G401.6 (cell line): ENCODE data around the gene HEXB.

Experiments used
- FAIRE-seq: peaks from 2 replicates; lab custom pipeline; 2012; peaks lifted over from hg19 to GRCh38; lab: Jason Lieb, UNC

The HEXB gene

DNA sequence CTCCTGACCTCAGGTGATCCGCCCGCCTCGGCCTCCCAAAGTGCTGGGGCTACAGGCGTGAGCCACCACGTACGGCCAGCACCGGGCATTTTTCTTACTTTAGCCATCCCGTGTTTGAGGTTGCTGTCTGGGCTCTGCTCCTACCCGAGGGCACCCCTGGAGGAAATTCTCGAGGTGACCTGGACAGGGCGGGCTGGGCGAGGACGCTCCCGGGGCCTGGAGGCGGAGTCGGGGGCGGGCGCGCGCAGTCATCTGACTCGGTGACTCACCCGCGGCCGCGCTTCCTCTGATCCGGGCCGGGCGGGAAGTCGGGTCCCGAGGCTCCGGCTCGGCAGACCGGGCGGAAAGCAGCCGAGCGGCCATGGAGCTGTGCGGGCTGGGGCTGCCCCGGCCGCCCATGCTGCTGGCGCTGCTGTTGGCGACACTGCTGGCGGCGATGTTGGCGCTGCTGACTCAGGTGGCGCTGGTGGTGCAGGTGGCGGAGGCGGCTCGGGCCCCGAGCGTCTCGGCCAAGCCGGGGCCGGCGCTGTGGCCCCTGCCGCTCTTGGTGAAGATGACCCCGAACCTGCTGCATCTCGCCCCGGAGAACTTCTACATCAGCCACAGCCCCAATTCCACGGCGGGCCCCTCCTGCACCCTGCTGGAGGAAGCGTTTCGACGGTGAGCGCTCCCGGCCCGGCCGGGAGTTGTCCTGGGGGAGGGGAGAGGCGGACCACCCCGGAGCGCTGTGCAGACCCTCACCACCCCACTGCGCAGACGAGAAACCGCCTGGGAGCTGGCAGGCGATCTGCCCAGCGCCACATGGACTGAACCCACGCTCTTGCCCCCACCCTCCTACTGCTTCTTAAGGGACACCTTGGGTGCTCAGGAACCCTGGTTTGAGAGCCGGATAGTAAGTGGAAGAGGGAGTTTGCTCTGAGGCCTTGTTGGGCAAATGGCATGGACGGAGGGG, at the start of gene HEXB:
TSS of gene HEXB (plus strand) at position 334 of the 952 bp plus-strand sequence. CDS start at position 362, 28 bp downstream.
- peak; percentile 56 for FAIRE-seq

DNA sequence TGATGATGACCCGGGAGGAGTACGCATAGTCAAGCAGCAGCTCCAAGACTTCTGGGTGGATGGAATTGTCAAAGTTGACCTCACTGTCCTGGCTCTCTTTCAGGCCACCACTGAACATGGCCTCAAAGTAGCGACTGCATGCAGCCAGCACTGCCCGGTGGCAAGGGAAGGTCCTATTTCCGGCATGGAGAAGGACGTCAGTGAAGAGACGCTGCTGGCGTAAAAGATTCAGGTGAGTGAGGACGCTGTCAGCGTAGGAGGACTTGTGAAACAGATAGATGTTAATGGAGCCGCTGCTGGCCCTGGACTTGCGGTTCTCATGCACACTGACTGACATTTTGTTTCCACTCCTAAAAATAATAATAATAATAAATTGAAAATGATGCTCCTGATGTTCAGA, 48.9 kb upstream of the HEXB start:
- no peak for FAIRE-seq

DNA sequence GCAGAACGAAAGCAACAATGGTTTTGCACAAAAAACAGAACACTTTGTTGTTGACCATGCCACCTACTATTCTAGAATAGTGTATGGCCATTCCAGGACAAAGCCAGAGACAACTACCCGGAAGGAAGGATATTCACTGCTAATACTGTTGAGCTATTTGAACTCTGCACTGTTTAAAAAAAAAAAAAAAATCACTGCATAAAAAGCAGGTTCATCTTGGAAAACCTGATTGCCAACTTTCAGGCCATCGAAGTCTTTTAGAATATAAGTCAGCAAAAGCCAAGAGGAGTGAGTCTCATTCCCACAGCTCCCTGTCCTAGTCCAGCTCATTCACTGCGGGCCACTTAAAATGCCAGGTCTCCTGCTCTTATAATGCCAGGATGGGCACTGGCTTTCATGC, 48.5 kb upstream of the HEXB start:
- no peak for FAIRE-seq

DNA sequence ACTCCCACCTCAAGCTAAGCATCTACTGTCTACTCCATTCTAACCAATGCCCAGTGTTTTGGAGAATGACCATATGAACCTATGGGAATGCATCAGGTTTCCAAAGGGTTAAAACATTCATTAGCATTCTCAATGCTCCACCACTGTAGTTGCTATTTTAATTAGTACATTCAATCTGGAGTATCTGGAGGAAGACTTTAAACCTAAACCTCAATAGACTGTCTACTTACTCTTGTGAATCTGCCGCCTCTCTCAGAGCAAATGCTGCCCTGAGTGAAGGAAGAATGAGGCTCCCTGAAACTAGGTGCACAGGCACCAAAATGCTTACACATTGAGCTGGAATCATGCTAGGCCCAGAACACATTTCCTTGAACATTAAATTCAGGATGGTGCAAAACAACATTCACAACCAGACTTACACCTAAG, 46.5 kb upstream of the HEXB start:
- FAIRE-seq = no peak

DNA sequence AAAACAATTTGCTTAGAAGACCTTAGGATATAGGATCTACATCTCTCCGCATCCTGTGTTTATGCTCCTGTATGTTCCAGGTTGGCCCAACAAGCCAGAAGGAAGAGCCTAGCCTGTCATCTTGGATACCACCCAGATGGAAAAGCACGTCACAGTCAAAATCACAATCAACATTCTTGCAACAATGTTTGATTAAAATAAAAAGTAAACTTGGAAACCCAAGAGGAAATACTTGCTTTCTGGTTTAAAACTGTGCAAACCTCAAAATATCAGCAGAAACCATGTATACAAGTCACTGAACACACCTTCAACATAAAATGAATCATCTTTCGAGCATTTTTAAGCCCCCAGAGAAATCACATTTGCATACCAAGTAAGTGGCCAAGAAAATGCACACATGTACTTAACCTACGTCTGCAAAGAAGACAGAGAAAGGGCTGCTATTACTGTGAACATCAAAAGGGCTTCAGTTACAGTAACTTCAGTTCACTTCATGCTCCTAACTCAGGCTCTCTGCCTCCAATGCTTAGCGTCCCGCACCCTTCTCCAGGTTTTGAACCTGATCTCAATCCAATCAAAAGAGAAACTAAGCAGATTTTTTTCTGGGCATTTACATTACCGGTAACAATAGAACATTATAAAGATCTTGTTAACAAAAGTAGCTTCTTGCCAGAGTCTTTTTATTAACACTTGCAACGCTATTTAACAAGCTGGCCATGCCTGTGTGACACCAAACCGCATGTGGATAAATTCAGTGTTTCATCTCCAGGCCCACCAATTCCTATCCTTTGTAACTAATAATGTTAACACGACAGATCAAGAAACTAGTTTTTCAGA, 45.8 kb upstream of the HEXB start:
- FAIRE-seq = no peak

DNA sequence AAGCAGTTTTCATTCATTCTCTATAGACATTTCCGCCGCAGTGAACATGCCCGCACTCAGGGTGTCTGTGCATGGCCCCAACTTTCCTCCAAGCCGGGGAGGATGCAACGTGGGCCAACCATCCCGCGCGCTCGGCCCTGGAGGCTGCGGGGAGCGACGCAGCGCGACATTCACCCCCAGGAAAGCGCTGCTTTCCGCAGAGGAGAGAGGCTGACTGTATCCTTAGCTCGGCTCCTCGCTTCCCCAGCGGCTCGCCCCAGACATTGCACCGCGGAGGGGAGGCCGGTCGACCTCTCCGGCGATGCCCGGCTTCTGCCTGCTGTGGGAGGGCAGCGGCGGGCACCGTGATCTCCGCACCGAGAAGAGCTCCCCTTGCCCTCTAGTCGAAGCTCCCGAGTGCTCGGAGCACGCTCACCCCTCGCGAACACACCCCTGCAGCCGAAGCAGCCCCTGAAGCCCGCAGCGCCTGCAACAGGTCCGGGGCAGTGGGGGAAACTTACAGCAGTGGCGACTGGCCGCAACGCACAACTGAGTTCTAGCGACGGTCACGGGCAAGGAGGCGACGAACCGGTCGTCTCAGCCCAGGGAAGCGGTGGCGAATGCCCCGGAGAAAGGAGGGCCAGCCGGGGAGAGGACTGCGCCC, 45.1 kb upstream of the HEXB start:
- no peak for FAIRE-seq

DNA sequence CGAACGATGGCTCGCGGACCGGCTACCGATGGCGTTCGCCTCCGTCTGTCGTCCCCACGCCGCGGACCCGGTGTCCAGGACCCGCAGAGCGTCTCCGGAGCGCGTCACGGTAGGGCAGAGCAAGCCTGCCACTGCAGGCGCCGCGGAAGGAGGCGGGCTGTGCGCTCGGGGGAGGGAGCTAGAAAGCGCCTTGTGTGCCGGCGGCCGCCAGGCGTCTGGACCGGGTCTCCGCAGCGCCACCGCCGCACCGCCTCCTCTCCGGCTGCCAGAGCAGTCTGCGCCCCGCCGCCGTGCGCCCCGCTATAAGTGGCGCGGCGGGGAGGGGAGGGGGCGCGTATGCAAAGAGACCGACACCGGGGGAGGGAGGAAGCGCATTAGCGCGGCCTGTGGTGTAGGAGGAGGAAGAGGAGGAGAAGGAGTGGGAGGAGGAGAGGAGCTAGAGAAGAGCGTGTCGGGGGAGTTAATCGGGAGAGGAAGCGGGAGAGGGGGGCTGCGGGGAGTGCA, 44.5 kb upstream of the HEXB start, which contains the start of gene ENC1:
TSS of gene ENC1 (minus strand) at position 279 of the 504 bp plus-strand sequence. CDS start 4,243 bp downstream, outside the sequence.
- FAIRE-seq = peak; percentile 64

DNA sequence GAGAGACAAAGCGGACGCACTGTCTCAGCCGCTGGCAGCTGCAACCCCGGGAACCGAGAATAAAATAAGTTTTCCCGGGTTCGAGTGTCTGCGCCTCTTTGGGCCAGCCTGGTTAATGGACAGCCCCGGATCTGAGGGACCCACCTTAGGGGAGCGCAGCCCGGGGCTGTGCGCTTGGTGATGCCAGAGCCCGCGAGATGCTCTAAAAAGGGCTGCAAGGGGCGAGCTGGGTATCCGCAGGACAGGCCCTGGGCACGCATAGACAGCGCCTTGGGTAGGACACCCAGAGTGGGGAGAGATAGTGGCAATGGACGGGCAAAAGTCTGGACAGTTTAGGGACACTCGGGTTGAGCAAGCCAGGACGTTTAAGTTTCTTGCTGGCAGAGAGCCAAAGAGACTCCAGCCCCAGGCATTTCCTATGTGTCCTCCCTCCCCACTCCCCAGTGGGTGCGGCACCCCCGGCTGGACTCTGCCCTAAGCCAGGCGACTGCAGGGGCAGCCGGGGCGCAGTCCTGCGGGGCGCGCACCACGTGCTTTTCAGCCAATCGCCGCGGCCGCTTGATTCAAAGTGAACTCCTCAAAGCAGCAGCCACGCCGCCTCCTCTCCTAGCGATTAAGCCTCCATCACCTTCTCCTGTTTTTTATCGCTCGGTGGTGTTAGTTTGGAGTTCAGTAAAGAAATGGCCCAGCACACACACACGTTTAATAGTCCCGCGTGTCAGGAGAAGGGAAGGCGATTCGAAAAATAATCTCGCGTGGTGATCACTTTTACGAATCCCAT, 43.9 kb upstream of the HEXB start:
- FAIRE-seq = no peak

DNA sequence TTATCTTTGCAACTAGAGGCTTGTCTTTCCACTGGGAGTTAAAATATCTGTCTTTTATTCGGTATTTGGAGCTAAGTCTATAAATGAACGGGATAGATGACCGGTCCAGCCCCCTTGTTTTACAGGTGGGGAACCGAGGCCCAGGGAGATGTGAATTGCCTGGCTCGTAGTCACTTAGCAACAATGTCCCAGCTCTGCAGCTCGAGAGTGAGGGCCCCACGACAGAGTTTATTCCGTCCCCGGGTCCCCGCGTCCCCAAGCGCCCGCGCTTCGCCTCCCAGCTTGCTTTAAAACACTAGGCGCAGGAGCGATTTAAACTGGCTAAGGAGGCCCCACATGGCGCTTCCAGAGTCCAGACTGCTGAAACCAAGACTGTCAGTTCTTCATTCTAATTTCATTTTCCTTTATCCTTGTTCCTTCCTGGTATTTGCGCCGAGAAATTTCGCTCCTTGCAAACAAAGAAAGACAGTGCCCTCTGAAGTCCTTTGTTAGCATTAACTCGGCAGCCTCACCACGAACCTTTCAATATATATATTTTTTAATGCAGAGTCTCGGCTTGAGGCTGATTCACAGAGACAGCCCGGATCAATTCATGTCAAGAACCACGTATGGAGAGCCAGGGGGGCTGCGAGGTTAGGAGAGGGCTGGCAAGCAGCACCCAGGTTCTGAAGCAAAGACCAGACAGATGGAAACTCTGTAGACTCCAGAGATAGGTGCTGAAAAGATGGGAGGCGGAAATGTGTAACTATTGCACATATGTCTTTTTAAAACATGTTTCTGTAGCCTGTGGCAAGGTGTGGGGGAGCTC, 43.1 kb upstream of the HEXB start:
- FAIRE-seq = peak; percentile 90

DNA sequence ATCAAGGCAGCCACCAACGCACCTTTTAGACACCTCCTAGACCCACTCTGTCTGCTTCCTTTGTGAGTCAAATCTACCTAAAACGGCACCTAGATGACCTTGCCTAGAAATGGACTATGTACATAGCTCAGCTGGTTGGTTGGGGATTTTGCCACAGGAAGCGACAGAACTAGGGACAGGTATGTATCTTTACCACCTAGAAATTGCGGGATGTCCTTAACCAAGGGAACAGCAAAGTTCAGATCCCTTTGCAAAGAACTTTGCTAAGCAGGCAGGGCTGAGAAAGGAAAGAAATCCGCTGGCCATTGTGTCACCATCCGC, 42.5 kb upstream of the HEXB start:
- no peak for FAIRE-seq

DNA sequence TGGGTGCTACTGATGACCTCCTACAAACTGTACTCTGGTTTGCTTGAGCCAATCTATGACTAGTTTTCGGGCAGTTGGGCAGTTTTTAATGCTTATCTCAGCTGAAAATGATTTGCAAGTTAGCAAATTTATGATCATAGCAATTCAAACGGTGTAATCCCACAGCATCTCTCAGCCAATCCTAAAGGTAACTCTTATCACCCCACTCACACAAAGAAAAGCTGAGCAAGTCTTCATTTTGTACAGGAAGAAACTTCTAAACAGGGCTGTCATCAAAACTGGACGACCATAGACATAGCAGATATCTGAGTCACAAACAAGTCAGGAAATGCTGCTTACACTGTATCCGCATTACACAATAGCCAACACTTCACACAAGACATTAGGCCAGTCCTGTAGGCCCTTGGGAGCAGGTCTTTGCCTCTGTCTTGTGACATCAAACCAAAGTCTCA, 41.9 kb upstream of the HEXB start:
- no peak for FAIRE-seq

DNA sequence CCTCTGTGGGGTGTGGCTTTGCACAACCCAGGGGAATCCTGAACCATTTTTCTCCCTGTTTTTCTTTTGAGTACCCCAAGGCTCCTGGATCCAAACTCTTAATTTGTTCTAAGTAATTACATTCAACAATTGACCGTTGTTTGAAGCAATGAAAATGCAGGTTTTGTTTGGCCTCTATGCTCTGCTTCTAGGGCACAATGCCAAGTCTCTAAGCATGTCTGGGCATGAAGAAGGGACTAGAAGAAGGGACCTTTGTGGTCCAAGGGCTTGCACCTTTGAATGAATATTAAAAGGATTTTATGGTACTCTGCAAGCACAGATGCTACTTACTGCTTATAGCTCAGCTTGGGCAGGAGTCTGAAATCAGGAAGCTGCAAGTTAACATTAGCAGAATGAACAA, 37.9 kb upstream of the HEXB start:
- no peak for FAIRE-seq

DNA sequence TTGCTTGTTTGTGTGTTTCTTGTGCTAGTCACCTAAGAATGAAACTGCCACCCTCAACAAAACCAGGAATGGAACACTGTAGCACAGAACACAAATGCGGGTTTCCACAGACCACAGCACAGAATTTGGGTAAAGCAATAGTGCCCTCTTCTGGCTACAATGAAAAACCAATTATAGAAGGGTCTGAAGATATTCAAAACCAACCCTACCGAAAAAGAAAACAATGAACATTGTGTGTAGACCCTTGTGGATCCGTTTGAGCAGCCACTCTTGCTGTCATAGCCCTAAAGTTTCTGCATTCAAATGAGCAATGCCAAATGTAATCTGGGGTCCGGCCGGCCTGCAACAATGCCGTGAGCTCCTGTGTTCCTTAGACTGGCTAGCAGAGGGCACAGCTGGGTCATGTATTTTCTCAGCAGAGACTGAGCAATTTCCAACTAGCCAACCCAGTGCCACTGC, 36.2 kb upstream of the HEXB start:
- peak; percentile 98 for FAIRE-seq

DNA sequence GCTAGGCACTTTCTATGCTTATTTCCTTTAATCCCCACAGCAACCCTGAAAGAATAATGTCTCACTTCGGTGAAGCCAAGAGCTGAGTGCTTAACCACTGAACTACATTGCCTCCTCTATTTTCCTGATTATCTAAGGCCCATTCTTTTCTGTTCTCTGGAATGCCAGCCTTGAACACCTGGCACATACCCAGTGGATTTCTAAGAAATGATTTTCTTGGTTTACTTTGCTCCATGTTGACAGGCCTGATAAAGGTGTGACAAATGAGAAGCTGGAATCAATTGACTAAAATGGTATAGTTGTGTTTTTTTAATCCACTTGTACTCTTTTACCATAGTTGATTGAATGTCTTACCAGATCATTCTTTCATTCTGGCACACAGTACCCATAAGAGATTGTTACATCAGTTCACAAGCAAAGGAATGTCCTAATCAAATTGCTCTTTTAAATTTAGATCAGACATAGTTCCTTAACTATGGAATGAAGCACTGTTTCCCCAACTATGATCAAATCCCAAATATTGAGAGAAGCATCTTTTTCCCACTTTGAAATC, 35.5 kb upstream of the HEXB start:
- no peak for FAIRE-seq

DNA sequence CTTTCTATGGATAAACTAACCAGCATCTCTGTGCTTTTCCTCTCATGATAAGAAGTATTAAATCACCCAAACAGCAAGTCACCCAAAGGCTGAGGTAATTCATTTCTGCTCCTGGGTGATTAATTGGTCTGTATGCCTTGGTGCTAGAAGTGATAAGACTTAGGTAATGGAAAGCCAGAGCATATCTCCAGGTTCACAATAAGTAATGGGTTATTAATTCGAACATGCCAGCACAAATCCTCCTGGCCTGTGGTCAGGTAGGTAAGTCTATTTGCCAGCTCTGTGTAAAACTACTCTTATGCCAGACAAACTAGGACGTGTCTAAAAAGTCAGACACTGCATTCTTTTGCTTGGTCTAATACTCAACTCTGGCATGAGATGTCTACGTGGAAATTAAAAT, 33.3 kb upstream of the HEXB start:
- FAIRE-seq = no peak

DNA sequence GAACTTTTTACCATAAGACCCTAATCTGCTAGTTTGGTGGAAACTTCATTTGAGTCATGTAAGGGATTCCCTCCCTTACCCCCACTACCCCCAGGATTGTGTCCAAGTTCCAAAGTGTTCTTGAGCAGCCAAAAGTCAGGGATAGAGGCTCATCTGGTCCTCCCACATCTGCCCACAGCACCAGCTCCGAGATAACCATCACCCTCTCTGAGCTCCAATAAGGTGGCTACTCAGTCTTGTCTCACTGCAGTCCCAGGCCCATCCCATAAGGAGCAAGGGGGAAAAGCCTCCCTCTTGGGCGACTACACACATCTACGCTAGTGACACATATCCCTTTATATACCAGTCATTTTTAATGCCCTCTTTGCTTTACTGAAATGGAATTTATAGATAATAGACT, 32.5 kb upstream of the HEXB start:
- no peak for FAIRE-seq

DNA sequence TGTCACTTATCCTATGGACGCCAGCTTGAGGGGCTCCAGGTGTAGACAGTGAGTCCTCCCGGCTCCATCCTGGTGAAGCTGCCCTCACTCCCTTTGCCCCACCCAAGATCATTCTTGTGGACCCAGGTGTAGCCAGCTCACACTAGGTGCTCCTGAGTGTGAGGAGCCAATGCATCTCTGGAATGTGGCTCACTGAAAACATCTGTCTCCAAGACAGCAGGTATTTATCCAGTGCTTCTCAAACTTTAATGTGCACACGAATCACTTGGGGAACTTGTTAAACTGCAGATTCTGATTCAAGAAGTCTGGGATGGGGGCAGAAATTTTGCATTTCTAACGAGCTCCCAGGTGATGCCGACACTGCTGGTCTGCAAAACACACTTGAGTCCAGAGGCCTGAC, 31.0 kb upstream of the HEXB start:
- FAIRE-seq = no peak

DNA sequence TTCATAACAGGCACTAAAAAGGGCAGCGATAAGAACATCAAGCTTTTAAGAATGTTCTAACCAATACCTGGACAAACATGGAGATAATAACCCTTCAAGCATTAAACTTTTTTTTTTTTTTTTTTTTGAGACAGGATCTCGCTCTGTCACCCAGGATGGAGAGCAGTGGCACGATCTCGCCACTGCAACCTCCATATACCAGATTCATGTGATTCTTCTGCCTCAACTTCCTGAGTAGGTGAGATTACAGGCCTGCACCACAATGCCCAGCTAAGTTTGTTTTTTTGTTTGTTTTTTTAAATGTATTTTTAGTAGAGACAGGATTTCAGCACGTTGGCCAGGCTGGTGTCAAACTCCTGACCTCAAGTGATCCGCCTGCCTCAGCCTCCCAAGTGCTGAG, 29.8 kb upstream of the HEXB start:
- no peak for FAIRE-seq

DNA sequence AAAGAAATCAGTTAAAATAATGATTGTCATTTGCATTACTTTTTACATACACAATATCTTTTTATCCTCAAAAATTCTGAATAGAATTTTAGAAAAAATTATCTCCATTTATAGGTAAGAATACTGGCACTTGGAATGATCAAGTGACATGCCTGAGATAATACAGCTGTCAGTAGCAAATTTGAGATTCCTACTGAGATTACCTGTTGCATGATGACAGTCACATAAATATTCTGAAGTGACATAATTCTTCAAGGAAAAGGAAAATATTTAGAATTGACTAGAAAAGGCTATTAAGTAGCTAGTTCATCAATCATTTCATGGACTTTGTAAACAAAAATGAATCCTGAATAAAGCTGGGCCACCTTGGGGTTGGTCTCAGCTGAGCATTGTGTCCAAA, 29.3 kb upstream of the HEXB start:
- no peak for FAIRE-seq

DNA sequence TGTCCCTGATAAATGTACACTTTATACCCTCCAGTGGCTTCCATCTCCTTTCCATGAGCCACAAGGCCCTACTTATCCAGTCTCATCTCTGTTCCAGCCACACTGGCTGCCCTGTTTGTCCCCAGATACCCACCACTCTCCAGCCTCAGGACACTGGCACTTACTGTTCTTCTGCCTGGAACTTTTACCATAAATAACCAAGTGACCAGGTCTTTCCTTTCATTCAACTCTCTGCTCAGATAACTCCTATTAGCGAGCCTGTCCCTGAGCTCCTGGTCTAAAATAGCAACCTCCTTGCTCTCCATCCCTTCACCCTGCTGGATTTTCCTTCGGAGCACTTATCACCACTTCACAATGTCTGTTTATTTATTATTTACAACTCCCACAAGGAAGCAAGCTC, 27.9 kb upstream of the HEXB start:
- no peak for FAIRE-seq
